ENCODE measurements around the gene MSTN.

MSTN gene

DNA sequence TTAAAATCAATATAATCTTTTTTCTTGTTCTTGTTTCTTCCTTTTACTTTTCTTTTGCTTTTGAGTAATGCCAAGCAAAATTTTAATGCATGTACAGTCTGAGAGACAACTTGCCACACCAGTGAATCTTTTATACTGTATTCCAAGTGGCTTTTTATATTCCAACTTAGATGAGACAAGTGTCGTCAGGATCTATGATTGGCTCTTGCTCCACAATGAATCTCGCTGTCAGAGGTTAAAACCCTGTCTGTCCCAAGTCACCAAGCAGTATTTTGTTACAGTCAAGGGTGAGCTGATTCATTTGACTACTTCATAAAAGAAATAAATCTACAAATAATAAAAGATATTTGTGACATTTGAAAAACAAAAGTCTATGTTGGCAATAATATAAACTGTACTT is at the start of gene MSTN:
Gene MSTN, minus strand, starts transcription at position 129 of the 400 bp plus-strand sequence. CDS start 133 bp downstream, outside the sequence.
- DNase-seq (ENCODE audit: low read depth) = no peak
- TF ChIP-seq CTCF (conservative IDR thresholded peaks at IDR 0.05; ENCODE audit: low read length) = no peak
- peak within 1 kb of the TSS; percentile 21 for H3K4me3 ChIP-seq (ENCODE audit: low read length)

- DNase-seq (ENCODE audit: low read depth) = no peak
- TF ChIP-seq CTCF (conservative IDR thresholded peaks at IDR 0.05; ENCODE audit: low read length) = no peak
- H3K4me3 ChIP-seq (ENCODE audit: low read length) = no peak overlapping the region
Observed at GRCh38 chr2:190111166-190111565, 48.6 kb upstream of the MSTN start.

DNA sequence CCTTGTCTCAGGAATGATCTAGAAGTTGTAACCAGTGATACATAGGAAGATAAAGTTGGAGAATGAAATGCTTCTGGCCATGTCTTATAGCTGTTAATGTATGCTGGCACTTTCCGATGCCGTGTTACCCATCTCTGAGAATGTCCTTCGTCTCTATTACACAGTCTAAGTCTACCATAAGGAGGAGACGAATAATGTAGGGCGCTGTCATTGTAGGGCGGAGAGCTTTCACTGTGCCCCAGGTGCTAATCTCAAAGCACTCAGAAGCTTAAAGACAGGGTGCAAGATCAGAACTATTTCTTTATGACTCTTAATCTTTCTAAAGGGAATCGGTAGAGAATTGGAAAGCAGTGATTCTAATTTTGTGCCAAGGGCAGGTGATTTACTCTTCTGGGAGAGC is 48.2 kb upstream of the MSTN start:
- TF ChIP-seq CTCF (conservative IDR thresholded peaks at IDR 0.05; ENCODE audit: low read length) = no peak
- H3K4me3 ChIP-seq (ENCODE audit: low read length) = no peak overlapping the region
- DNase-seq (ENCODE audit: low read depth) = no peak

- no peak for TF ChIP-seq CTCF (conservative IDR thresholded peaks at IDR 0.05; ENCODE audit: low read length)
- DNase-seq (ENCODE audit: low read depth) = no peak
- no peak overlapping the region for H3K4me3 ChIP-seq (ENCODE audit: low read length)
Observed at GRCh38 chr2:190110131-190110530, 47.6 kb upstream of the MSTN start.

GRCh38 chr2:190107409-190107808 is 44.9 kb upstream of the MSTN start:
- no peak overlapping the region for H3K4me3 ChIP-seq (ENCODE audit: low read length)
- DNase-seq (ENCODE audit: low read depth) = no peak
- TF ChIP-seq CTCF (conservative IDR thresholded peaks at IDR 0.05; ENCODE audit: low read length) = no peak

GRCh38 chr2:190106783-190107182 is 44.3 kb upstream of the MSTN start:
- TF ChIP-seq CTCF (conservative IDR thresholded peaks at IDR 0.05; ENCODE audit: low read length) = no peak
- H3K4me3 ChIP-seq (ENCODE audit: low read length) = no peak overlapping the region
- DNase-seq (ENCODE audit: low read depth) = no peak

- no peak for DNase-seq (ENCODE audit: low read depth)
- TF ChIP-seq CTCF (conservative IDR thresholded peaks at IDR 0.05; ENCODE audit: low read length) = no peak
- no peak overlapping the region for H3K4me3 ChIP-seq (ENCODE audit: low read length)
Observed at GRCh38 chr2:190105554-190105953, 43.0 kb upstream of the MSTN start.
